K562 (cell line): Measurements from ENCODE around the gene TMEFF1. TPM values are rescaled to one million over a fixed set of nuclear protein-coding genes. Genes with fewer than 3 reads are reported as not detected.

Experiments
- ATAC-seq: fragments of 200-7000 bp; cut with Tn5 transposase; 3 replicates; pipeline ENCODE4 v1.9.1; 2020; ENCODE audit warnings: moderate library complexity
- BruUV-seq: library from RNA; stranded (reverse); fragments of 400-500 nt; replicated peaks from 2 replicates; lab custom pipeline; 2021; lab: Mats Ljungman, UMichigan
- CTCF ChIA-PET: fragments of 300-600 bp; formaldehyde crosslinking; extraction: SDS; loops from one replicate; lab custom pipeline; 2021; ENCODE audit warnings: low intra/inter-chr PET ratio; lab: Yijun Ruan, JAX
- POLR2A ChIA-PET: fragments of 300-600, 350-650 bp; sonication (Branson Sonifier 250); formaldehyde crosslinking; extraction: SDS; loops from one replicate; lab custom pipeline; 2021; ENCODE audit warnings: antibody characterized with exemption, inconsistent platforms; lab: Yijun Ruan, JAX
- DNase-seq, 4 experiments: peaks; one replicate each; pipeline versions ENCODE4 v3.0.0 to v3.0.0-alpha.2; 2011 to 2018; ENCODE audit warnings: low spot score in 3 of 4, mixed read lengths in 3 of 4; ENCODE audit errors: extremely low read depth in 1 of 4
- FAIRE-seq: peaks from 2 replicates; lab custom pipeline; 2011; peaks lifted over from hg19 to GRCh38; lab: Jason Lieb, UNC
- H2AFZ ChIP-seq: 2 replicates; pipeline ENCODE4 v1.6.0; 2011; ENCODE audit warnings: low read depth, low read length, control low read depth, inconsistent platforms
- H3K27ac ChIP-seq: fragments of 200-600 bp; 3 replicates; pipeline ENCODE4 v1.8.0; 2011; ENCODE audit warnings: low read depth, mild to moderate bottlenecking, control low read depth, inconsistent platforms, low read length, moderate library complexity, mixed read lengths; ENCODE audit errors: extremely low read depth
- H3K27me3 ChIP-seq, 2 experiments: fragments of 300-600 bp in 1 of 2; 2 replicates in 1 of 2; 3 replicates in 1 of 2; pipeline versions ENCODE4 v1.6.0 to v1.8.0; 2011; ENCODE audit warnings: inconsistent platforms in 2 of 2, low read length in 2 of 2, mild to moderate bottlenecking in 1 of 2, mixed read lengths in 1 of 2, moderate library complexity in 1 of 2; ENCODE audit not compliant: control insufficient read depth in 2 of 2, insufficient read depth in 2 of 2
- H3K36me3 ChIP-seq: fragments of 300-600 bp; 3 replicates; pipeline ENCODE4 v1.8.0; 2011; ENCODE audit warnings: mild to moderate bottlenecking, low read length, inconsistent platforms; ENCODE audit not compliant: control insufficient read depth, insufficient read depth
- H3K4me1 ChIP-seq, 2 experiments: fragments of 200-600 bp in 1 of 2; replicated peaks in 1 of 2; 2 replicates in 1 of 2; 3 replicates in 1 of 2; pipeline versions ENCODE4 v1.5.1 to v1.8.0; 2011; ENCODE audit warnings: inconsistent platforms in 2 of 2, low read length in 2 of 2, mild to moderate bottlenecking in 1 of 2, mixed read lengths in 1 of 2, moderate library complexity in 1 of 2; ENCODE audit not compliant: control insufficient read depth in 2 of 2, insufficient read depth in 2 of 2
- H3K4me2 ChIP-seq: 2 replicates; pipeline ENCODE4 v1.6.1; 2011; ENCODE audit warnings: low read length, control low read depth, inconsistent platforms, mixed read lengths; ENCODE audit not compliant: insufficient read depth
- H3K4me3 ChIP-seq: fragments of 200-600 bp; sonication (generic), shearing (Covaris generic); 2 replicates; pipeline ENCODE4 v1.5.1; 2016; ENCODE audit warnings: control low read depth, inconsistent platforms
- H3K79me2 ChIP-seq: fragments of 200-600 bp; 3 replicates; pipeline ENCODE4 v1.8.0; 2011; ENCODE audit warnings: low read length, inconsistent platforms; ENCODE audit not compliant: control insufficient read depth, insufficient read depth
- H3K9ac ChIP-seq, 2 experiments: 2 replicates each; pipeline versions ENCODE4 v1.6.0 to v1.6.1; 2011; ENCODE audit warnings: low read depth in 2 of 2, low read length in 2 of 2, control low read depth in 1 of 2, inconsistent platforms in 1 of 2, mild to moderate bottlenecking in 1 of 2, mixed read lengths in 1 of 2; ENCODE audit not compliant: insufficient read depth in 1 of 2
- H3K9me1 ChIP-seq: one replicate; pipeline ENCODE4 v1.6.0; 2011; ENCODE audit warnings: inconsistent platforms, mild to moderate bottlenecking, low read length, moderate library complexity; ENCODE audit not compliant: control insufficient read depth, insufficient read depth
- H3K9me3 ChIP-seq: replicated peaks from 2 replicates; pipeline ENCODE4 v1.5.1; 2011; ENCODE audit warnings: low read depth, low read length, inconsistent platforms; ENCODE audit not compliant: control insufficient read depth, insufficient read depth
- H4K20me1 ChIP-seq: replicated peaks from 2 replicates; pipeline ENCODE4 v1.6.1; 2011; ENCODE audit warnings: low read length, inconsistent platforms, mixed read lengths; ENCODE audit not compliant: control insufficient read depth, insufficient read depth
- CBX1 ChIP-seq: sonication (generic); IDR thresholded peaks from 2 replicates; pipeline ENCODE4 v1.6.1; 2016; ENCODE audit warnings: antibody characterized with exemption, low read depth, mild to moderate bottlenecking
- DIDO1 ChIP-seq: fragments of 450-650 bp; IDR thresholded peaks from 2 replicates; pipeline ENCODE4 v1.6.1; 2016; ENCODE audit warnings: low read depth, missing biosample characterization, missing genetic modification characterization
- HDGF ChIP-seq: fragments of 450-650 bp; IDR thresholded peaks from 2 replicates; pipeline ENCODE4 v1.6.1; 2016
- KLF6 ChIP-seq: fragments of 250-450 bp; sonication (Bioruptor Pico); IDR thresholded peaks from 2 replicates; pipeline ENCODE4 v1.4.0; 2020; ENCODE audit warnings: mild to moderate bottlenecking, moderate library complexity, borderline replicate concordance
- NCOR1 ChIP-seq: fragments of 450-650 bp; IDR thresholded peaks from 2 replicates; pipeline ENCODE4 v1.6.1; 2016; ENCODE audit warnings: mild to moderate bottlenecking, moderate library complexity
- PHF20 ChIP-seq: fragments of 450-650 bp; IDR thresholded peaks from 2 replicates; pipeline ENCODE4 v1.6.1; 2018; ENCODE audit not compliant: partially characterized antibody
- RUNX1 ChIP-seq: sonication (generic); IDR thresholded peaks from 2 replicates; pipeline ENCODE4 v1.6.1; 2016; ENCODE audit warnings: antibody characterized with exemption, low read depth
- ZBTB17 ChIP-seq: fragments of 450-650 bp; formaldehyde crosslinking; IDR thresholded peaks from 2 replicates; pipeline ENCODE4 v1.4.0; 2020; ENCODE audit warnings: mild to moderate bottlenecking
- ZNF217 ChIP-seq: sonication (generic); formaldehyde crosslinking; IDR thresholded peaks from 2 replicates; pipeline ENCODE4 v1.8.0; 2022; ENCODE audit warnings: mild to moderate bottlenecking, missing genetic modification reagents
- ZNF589 ChIP-seq: fragments of 200-800 bp; sonication (Bioruptor generic); IDR thresholded peaks from 2 replicates; pipeline ENCODE4 v1.6.1; 2016; ENCODE audit warnings: low read depth, missing genetic modification characterization, missing compliant biosample characterization
- ZNF699 ChIP-seq: fragments of 250-450 bp; sonication (Bioruptor Pico); IDR thresholded peaks from 2 replicates; pipeline ENCODE4 v1.8.0; 2021; ENCODE audit warnings: mild to moderate bottlenecking, moderate library complexity; ENCODE audit not compliant: insufficient replicate concordance
- ZNF77 ChIP-seq: fragments of 250-450 bp; sonication (Bioruptor Pico); IDR thresholded peaks from 2 replicates; pipeline ENCODE4 v1.5.0; 2020
- WGBS: fragments of 100-300 bp; shearing (Covaris generic); methylation state at CpG from one replicate; pipeline ENCODE4 v1.1.6; 2016; ENCODE audit warnings: low coverage, mixed read lengths; ENCODE audit not compliant: insufficient coverage; ENCODE audit errors: missing lambda C conversion rate; 5-methylcytosine and 5-hydroxymethylcytosine counted together
- in situ Hi-C: fragments of 300-500 bp; cut with MboI; formaldehyde crosslinking; loops from 4 replicates; pipeline ENCODE4 v1.15.0; 2018; ENCODE audit warnings: inconsistent platforms, mixed read lengths
- intact Hi-C: fragments of 100-400 bp; cut with micrococcal nuclease; formaldehyde crosslinking; loops from 2 replicates; pipeline ENCODE4 v1.14.2; 2022
- polyA plus RNA-seq, 8 experiments: library from polyadenylated mRNA; depleted of rRNA in 4 of 8; stranded (reverse) in 5 of 8; unstranded in 3 of 8; fragments of >200 nt; fragmentation: Nextera tagmentation in 2 of 8; fragmentation: Illumina TruSeq in 1 of 8; extraction: Ambion mirVana in 2 of 8; extraction: Trizol in 1 of 8; gene quantifications; 2 replicates each; pipeline versions ENCODE4 v1.2.1 to v1.2.3, GENCODE V29; 2011 to 2014; ENCODE audit warnings: inconsistent platforms in 1 of 8, missing spikeins in 1 of 8
- total RNA-seq, 7 experiments: library from RNA; depleted of rRNA in 6 of 7; stranded (reverse); fragments of >200 nt in 6 of 7; fragmentation: Illumina TruSeq in 2 of 7; extraction: Trizol in 2 of 7; gene quantifications; 2 replicates each; pipeline versions ENCODE4 v1.2.1 to v1.2.3, GENCODE V29; 2011 to 2021; ENCODE audit warnings: low replicate concordance in 1 of 7

Gene TMEFF1
- total and polyA plus RNA-seq, 9 of the 15 experiments (the other 6 are each of a cell fraction or from before 2014, with no cell fraction given) = 0.07 to 1.1 (median 0.28) TPM; not detected in 2

DNA sequence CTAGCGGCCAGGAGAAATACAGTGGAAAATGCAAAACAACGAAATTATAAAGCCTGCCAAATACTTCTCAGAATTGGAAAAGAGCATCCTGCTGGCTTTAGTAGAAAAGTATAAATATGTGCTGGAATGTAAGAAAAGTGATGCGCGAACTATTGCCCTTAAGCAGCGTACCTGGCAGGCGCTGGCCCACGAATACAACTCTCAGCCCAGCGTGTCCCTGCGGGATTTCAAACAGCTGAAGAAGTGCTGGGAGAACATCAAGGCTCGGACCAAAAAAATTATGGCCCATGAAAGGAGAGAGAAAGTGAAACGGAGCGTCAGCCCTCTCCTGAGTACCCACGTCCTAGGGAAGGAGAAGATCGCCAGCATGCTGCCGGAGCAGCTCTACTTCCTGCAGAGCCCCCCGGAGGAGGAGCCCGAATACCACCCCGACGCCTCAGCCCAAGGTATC is 31.0 kb upstream of the TMEFF1 start:
- Histone ChIP-seq H3K4me1 (peaks cover 0 to 5% of the 10 kb centered on the region in 2 experiments; a peak in 1 of 5 replicates), H3K9ac (no peak overlapping the region), H3K4me3 (no peak overlapping the region), H3K36me3 (peaks cover 32% of the 10 kb centered on the region; the same call in 2 of the 3 replicates), H2AFZ (no peak overlapping the region), H3K79me2 (peaks cover 26% of the 10 kb centered on the region), H3K9me1 (no peaks in the 10 kb centered on the region), H3K27ac (no peak overlapping the region), H4K20me1 (no peaks in the 10 kb centered on the region)
- DNase-seq (no peak), FAIRE-seq (no peak)
- BruUV-seq = no TSS peak
- in situ Hi-C loops = no loop called here
- ChIA-PET POLR2A (interaction anchor here (0.8 kb wide), 1 partner anchor 123 kb away, joined by 3 read pairs; no protein-coding TSS in a partner anchor), CTCF (no interaction called here)
- intact Hi-C loops = no loop called here
- TF ChIP-seq CBX1 = no peak
- TF ChIP-seq PHF20 = no peak
- TF ChIP-seq ZNF589 (CRISPR knock-in tag) = no peak
- no peak for TF ChIP-seq DIDO1 (tag)
- TF ChIP-seq NCOR1 = no peak
- TF ChIP-seq ZBTB17 (CRISPR knock-in tag) = no peak
- no peak for TF ChIP-seq ZNF699 (CRISPR knock-in tag)
- TF ChIP-seq RUNX1 = no peak
- TF ChIP-seq KLF6 = no peak
- no peak for TF ChIP-seq ZNF77 (CRISPR knock-in tag)
- TF ChIP-seq HDGF = no peak
- no peak for TF ChIP-seq ZNF217 (CRISPR knock-in tag)
- TF ChIP-seq, all 486 proteins: peak for 0
- no peak overlapping the region for H3K4me2 ChIP-seq
- whole genome bisulfite sequencing = 93% methylated on average over 14 of the region's 19 CpGs
- H3K9me3 ChIP-seq = no peaks in the 10 kb centered on the region
- H3K27me3 ChIP-seq = no peaks in the 10 kb centered on the region
- ATAC-seq = no peak
